SH-SY5Y (cell line): ENCODE data around the gene ACAN.

Source experiments
- GATA2 ChIP-seq: IDR thresholded peaks from 2 replicates; pipeline ENCODE4 v1.6.1; 2011; ENCODE audit warnings: mild to moderate bottlenecking, low read depth, low read length
- GATA3 ChIP-seq: IDR thresholded peaks from 2 replicates; pipeline ENCODE4 v1.6.1; 2011; ENCODE audit warnings: low read depth, mild to moderate bottlenecking, low read length, moderate library complexity

DNA sequence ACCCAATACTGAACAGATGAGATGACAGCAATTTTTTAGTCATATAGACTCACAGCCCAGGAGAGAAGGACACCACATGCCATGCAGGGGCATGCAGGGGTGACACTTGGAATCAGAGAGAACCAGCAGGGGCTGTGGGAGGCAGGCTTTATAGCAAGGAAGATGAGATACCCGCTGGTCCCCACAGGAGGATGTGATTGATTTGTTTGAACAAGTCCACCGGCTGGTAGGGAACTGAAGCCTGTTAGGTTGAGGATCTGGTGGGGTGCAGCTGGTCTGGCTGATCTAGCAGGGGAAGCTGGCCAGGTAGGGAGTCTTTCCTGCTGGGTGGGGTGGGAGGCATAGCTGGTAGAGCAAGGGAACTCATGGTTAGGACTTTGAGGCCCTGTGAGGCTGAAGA is 18.0 kb upstream of the ACAN start:
- TF ChIP-seq GATA3 (no peak), GATA2 (no peak)
